ENCODE measurements around the gene BNC2. TPM values are rescaled to one million over a fixed set of nuclear protein-coding genes. Genes with fewer than 3 reads are reported as not detected.

The BNC2 gene
- total RNA-seq, 1 donor: 53.9 TPM

- Histone ChIP-seq H4K20me1 (ENCODE audit: insufficient read depth, low read length) (no peaks in the 10 kb centered on the region), H3K27ac (ENCODE audit: low read depth, low read length) (no peak overlapping the region), H3K27me3 (ENCODE audit: insufficient read depth, low read length) (no peaks in the 10 kb centered on the region), H3K4me2 (ENCODE audit: insufficient read depth, low read length) (no peak overlapping the region), H2AFZ (ENCODE audit: low read length) (no peak overlapping the region), H3K36me3 (ENCODE audit: insufficient read depth, low read length) (no peaks in the 10 kb centered on the region), H3K4me3 (ENCODE audit: insufficient read depth, low read length) (no peak overlapping the region), H3K9me3 (ENCODE audit: low read depth, low read length) (no peaks in the 10 kb centered on the region), H3K79me2 (ENCODE audit: insufficient read depth, low read length) (peaks cover 34% of the 10 kb centered on the region), H3K4me1 (ENCODE audit: insufficient read depth, low read length) (peaks cover 36% of the 10 kb centered on the region)
- no peak for DNase-seq (ENCODE audit: insufficient read length, low spot score, missing footprints)
- TF ChIP-seq CTCF (IDR thresholded peaks at IDR 0.05; ENCODE audit: extremely low read depth, low read depth, low read length): no peak
Measured at GRCh38 chr9:16712787-16713186, 157.7 kb downstream of the BNC2 start.

GRCh38 chr9:16710888-16711287 is 159.6 kb downstream of the BNC2 start:
- Histone ChIP-seq H3K4me1 (ENCODE audit: insufficient read depth, low read length) (peaks cover 35% of the 10 kb centered on the region), H3K36me3 (ENCODE audit: insufficient read depth, low read length) (no peaks in the 10 kb centered on the region), H3K9me3 (ENCODE audit: low read depth, low read length) (no peaks in the 10 kb centered on the region), H3K4me2 (ENCODE audit: insufficient read depth, low read length) (no peak overlapping the region), H3K79me2 (ENCODE audit: insufficient read depth, low read length) (peaks cover 30% of the 10 kb centered on the region), H4K20me1 (ENCODE audit: insufficient read depth, low read length) (no peaks in the 10 kb centered on the region), H3K27me3 (ENCODE audit: insufficient read depth, low read length) (no peaks in the 10 kb centered on the region), H2AFZ (ENCODE audit: low read length) (no peak overlapping the region), H3K27ac (ENCODE audit: low read depth, low read length) (no peak overlapping the region), H3K4me3 (ENCODE audit: insufficient read depth, low read length) (no peak overlapping the region)
- no peak for TF ChIP-seq CTCF (IDR thresholded peaks at IDR 0.05; ENCODE audit: extremely low read depth, low read depth, low read length)
- DNase-seq (ENCODE audit: insufficient read length, low spot score, missing footprints): no peak

GRCh38 chr9:16709924-16710323 is 160.5 kb downstream of the BNC2 start:
- Histone ChIP-seq H3K4me2 (ENCODE audit: insufficient read depth, low read length) (no peak overlapping the region), H3K9me3 (ENCODE audit: low read depth, low read length) (no peaks in the 10 kb centered on the region), H3K36me3 (ENCODE audit: insufficient read depth, low read length) (no peaks in the 10 kb centered on the region), H3K4me3 (ENCODE audit: insufficient read depth, low read length) (no peak overlapping the region), H4K20me1 (ENCODE audit: insufficient read depth, low read length) (no peaks in the 10 kb centered on the region), H2AFZ (ENCODE audit: low read length) (no peak overlapping the region), H3K4me1 (ENCODE audit: insufficient read depth, low read length) (peaks cover 34% of the 10 kb centered on the region), H3K27me3 (ENCODE audit: insufficient read depth, low read length) (no peaks in the 10 kb centered on the region), H3K79me2 (ENCODE audit: insufficient read depth, low read length) (peaks cover 30% of the 10 kb centered on the region), H3K27ac (ENCODE audit: low read depth, low read length) (no peak overlapping the region)
- TF ChIP-seq CTCF (IDR thresholded peaks at IDR 0.05; ENCODE audit: extremely low read depth, low read depth, low read length): no peak
- DNase-seq (ENCODE audit: insufficient read length, low spot score, missing footprints): no peak

- H3K4me2 ChIP-seq (ENCODE audit: insufficient read depth, low read length): peak overlapping the region; percentile 6
- H4K20me1 ChIP-seq (ENCODE audit: insufficient read depth, low read length): no peaks in the 10 kb centered on the region
- DNase-seq (ENCODE audit: insufficient read length, low spot score, missing footprints): no peak
- no peaks in the 10 kb centered on the region for H3K36me3 ChIP-seq (ENCODE audit: insufficient read depth, low read length)
- H3K4me3 ChIP-seq (ENCODE audit: insufficient read depth, low read length): no peak overlapping the region
- H3K27me3 ChIP-seq (ENCODE audit: insufficient read depth, low read length): no peaks in the 10 kb centered on the region
- H3K79me2 ChIP-seq (ENCODE audit: insufficient read depth, low read length): peaks cover 30% of the 10 kb centered on the region
- peaks cover 36% of the 10 kb centered on the region for H3K4me1 ChIP-seq (ENCODE audit: insufficient read depth, low read length)
- no peak overlapping the region for H2AFZ ChIP-seq (ENCODE audit: low read length)
- H3K27ac ChIP-seq (ENCODE audit: low read depth, low read length): peak overlapping the region; percentile 13
- TF ChIP-seq CTCF (IDR thresholded peaks at IDR 0.05; ENCODE audit: extremely low read depth, low read depth, low read length): no peak
- H3K9me3 ChIP-seq (ENCODE audit: low read depth, low read length): no peaks in the 10 kb centered on the region
Measured at GRCh38 chr9:16708656-16709435, 161.6 kb downstream of the BNC2 start.
